Kidney capillary endothelial cell (primary cell): Measurements from ENCODE around the gene MRPL2.

Experiments
- DNase-seq: peaks from one replicate; pipeline ENCODE4 v3.0.0-alpha.2; 2018; ENCODE audit warnings: low spot score

MRPL2 gene

DNA sequence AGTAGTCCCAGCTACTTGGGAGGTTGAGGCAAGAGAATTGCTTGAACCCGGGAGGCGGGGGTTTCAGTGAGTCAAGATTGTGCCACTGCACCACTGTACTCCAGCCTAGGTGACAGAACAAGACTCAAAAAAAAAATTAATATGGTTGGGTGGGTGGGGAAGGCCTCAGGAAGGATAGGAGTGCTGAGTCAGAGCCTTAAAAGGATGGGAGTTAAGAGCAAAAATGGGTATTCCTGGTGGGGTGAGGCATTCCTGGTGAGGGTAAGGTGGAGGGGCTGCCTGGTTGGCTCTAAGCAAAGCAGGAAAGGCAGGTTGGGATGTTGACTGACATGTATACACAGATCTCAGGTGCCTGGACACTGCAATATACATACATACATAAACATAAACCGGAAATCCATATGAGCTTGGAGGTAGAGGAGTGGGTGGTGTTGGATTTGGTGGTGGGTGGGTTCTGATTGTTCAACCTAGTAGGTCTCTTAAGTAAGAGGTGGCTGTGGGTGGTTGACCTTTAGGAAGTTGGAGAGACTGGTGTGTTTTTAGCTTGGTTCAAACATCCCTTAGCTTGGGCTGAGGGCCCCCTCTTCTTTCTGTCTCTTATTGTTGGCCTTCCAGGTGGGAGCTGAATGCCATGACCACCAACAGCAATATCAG, 39.1 kb downstream of the MRPL2 start:
- DNase-seq, result no peak

DNA sequence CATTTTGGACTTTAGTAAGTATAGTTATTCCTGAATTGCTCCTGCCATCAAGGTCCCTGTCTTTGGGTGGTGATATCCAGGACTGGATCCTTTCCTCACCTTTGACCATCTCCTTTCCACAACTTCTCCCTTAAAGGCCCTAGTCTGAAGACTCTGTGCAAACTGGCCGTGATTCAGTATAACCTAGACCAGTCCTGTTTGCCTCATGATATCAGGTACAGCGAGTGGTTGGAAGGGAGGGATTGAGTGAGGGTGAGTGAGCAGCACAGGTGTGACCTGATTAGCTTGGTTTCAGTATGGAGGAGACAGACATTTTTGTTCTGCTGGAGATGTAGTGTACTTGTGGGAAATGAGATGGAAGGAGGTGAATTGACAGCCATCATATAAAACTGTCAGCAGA, 40.1 kb downstream of the MRPL2 start:
- no peak for DNase-seq

DNA sequence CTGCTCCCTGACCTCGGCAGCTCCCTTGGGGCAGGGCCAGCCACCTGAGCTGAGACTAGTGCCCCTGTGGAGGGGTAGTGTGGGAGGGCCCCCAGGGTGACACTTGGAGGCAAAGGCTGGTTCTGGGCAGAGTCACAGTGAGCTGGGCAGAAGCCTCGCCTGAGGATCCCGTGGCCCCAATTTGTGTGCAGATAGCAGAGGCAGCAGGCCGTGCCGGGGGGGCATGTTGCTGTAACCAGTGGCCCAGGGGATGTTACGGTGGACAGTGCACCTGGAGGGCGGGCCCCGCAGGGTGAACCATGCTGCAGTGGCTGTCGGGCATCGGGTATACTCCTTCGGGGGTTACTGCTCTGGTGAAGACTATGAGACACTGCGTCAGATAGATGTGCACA, 42.3 kb downstream of the MRPL2 start:
- DNase-seq, result no peak

DNA sequence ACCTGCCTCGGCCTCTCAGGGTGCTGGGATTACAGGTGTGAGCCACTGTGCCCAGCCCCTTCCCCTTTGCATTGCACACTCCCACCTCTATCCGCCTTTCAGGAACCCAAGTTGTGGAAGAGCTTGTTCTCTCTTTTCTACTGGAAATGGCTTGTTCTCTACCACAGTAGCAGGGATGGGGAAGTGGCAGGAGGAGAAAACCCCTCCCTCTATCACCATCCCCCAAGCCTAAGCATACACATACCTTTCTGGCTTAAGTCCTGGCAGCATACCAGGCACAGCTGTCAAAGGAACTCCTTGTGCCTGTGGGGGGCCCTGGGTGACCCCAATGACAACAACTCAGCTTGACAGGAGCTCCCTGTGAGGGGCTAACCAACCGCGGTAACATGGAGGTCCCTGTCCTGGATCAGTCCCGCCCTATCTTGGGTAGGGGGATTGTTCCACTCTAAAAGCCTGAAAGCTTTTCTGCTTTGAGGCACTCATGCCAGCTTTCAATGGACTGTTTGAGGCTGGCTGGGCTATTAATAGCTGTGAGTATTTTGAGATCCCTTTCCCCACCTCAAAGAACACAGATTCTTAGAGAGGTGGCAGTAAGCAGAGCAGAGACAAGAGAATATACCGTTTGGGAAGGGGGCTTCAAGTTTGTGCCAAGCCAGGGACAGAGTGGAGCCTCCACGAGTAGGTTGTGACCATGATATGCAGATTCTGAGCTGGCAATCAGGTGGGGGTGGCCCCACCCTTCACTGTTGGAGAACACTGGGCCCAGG, 42.9 kb downstream of the MRPL2 start:
- DNase-seq, result no peak

DNA sequence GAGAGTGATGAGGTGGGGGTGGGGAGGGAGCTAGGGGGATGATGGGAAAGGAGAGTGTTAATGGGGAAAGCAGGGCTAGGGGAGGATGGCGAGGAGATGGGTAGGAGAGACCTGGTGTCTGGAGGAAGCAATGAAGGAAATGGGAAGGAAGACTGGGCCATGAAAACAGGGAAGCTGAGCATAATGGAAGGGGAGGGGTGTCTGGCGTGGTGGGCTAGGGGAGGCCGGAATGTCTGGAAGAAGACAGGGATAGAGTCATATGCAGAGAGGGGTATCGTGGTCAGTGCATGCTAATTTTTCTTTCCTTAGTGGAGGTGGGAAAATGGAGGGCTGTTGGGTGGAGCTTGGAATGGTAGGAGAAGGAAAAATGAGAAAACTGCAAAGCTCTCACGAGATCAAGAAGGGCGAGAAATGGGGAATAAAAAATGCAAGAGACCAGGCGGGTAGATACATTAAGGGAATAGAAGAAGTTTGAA, 44.8 kb downstream of the MRPL2 start:
- peak; percentile 42 for DNase-seq

DNA sequence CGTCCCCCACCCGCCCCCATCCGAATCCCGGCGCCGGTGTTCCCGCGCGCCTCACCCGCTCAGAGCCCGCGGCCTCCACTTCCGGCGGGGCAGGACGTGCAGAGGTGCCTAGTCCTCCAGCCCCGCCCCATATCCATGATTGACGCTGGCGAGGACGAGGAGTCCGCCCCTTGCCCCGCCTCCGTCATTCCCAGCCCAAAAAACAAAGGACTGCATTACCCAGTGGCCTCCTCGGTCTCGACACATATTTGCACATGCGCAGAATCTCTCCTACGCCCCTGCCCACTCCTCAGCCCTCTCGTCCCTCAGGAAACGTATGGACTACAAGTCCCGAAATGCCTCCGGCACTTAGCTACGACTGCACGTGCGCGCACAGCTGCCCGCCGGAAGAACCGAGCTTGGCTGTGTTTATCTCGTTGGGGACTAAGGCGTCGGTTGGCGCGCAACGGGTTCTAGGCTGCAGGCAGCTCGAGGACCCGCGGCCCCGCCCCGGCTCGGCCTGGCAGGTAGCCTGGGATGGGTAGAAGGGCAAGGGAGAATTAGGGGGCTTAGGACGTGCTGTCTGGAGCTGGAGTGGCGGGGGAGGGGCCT, 45.3 kb downstream of the MRPL2 start, which contains the start of the genes KLHDC3 and MEA1:
TSS of gene KLHDC3 (plus strand) at position 407 of the 591 bp plus-strand sequence. CDS start 2,944 bp downstream, outside the sequence.
TSS of gene MEA1 (minus strand) at position 104 of the 591 bp plus-strand sequence. CDS start 133 bp downstream, outside the sequence.
- DNase-seq, result peak; percentile 100

DNA sequence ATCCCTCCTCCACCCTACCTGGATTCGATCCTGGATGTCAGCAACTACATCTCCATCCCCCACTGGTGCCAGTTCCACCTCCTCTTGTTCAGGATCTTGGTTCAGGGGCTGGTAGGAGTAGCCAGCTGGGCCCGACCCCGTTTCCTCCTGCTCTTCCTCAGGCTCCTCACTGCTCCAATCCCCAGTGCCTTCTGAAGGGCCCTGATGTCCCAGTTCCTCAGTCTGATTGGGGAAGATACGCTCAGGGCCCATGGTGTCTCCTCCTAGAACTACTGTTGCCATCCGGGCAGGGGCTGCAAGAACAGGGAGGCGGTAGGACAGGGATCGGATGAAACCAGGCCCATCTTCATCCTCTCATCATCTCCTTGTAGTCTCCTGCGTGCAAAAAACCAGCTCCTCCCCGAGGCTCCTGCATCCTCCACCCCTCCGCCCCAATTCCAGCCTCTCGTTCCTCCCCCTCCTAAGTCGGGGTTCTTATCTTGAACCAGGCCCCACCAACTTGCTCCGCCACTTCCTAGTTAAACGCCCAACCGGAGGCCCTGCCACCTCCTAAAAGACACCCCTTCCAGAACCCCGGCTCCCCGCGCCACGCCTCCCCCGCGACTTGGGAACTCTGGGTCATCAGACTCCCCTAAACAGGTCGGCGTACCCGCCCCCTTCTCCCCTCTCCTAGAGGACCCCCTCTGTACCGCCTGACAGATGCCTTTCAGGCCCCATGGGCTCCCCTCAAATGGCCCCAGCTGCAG, 46.0 kb downstream of the MRPL2 start:
- DNase-seq, result no peak

DNA sequence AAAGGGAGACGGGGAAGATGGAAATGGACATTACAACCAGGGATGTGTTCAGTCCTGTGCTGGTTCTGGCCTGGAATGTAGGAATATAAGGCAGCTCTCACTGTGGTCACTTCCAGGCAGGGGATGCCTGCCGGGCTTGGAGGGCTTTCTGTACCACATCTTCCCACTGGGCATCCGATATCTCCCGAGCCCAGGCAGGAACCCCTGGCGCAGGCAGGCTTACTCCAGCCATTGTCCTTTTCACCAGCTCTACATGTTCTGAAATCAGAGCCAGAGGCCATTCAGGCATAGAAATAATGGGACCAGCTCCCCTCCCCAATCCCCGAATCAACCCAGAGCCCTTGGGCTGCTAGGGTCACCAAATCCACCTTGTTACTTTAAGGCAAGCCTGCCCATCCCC, 46.9 kb downstream of the MRPL2 start:
- no peak for DNase-seq

DNA sequence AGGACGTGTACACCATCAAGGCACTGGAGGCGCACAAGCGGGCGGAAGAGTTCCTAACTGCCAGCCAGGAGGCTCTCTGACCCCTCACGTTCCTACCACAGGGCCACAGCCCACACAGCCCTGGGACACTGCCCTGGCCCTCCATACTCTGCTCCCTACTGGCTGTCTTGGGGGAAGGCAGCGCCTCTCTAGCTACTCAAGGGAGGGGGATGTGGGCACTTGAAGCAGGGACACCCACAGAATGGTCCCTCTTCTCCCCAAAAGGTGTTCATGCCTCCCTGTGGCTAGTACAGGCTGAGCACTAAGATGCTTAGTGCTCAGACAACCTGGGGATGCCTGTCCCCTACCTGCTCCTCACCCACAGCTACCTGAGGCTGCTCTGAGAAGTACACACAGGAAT, 48.0 kb downstream of the MRPL2 start:
- DNase-seq, result no peak

DNA sequence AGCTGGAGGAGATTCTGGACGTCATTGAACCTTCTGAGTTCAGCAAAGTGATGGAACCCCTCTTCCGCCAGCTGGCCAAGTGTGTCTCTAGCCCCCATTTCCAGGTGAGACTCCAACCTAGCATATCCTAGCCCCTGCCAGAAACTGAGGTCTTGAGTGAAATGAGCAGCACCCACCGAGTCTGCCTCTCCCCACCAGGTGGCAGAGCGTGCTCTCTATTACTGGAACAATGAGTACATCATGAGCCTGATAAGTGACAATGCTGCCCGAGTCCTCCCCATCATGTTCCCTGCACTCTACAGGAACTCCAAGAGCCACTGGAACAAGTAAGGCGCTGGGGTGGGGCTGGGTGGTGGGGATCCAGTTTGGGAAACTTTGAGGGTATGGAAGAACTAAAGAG, 50.1 kb downstream of the MRPL2 start:
- peak; percentile 39 for DNase-seq

DNA sequence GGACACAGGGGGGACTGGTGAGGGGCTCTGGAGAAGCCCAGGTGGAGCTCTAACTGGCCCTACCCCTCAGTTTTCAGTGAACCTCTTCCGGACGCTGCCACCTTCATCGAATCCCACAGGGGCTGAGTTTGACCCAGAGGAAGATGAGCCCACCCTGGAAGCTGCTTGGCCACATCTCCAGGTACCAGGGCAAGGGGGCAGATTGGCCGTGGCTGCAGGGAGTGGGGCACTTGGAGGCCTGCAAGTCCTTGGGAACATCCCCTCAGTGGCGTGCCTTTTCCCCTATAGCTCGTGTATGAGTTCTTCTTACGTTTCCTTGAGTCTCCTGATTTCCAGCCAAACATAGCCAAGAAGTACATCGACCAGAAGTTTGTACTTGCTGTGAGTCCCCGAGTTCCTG, 52.1 kb downstream of the MRPL2 start:
- no peak for DNase-seq

DNA sequence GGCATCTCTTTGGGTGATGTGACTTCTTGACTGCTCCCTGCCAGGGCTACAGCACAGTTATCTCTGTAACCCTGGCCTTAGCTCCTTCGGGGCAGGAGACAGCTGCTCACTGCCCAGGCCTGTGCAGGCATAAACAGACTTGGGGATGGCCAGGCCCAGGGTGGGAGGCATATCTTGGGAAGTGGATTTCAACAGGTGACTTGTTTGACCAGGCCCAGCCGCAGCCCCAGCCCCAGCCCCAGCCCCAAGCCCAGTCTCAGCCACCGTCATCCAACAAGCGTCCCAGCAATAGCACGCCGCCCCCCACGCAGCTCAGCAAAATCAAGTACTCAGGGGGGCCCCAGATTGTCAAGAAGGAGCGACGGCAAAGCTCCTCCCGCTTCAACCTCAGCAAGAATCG, 53.0 kb downstream of the MRPL2 start:
- DNase-seq, result no peak

DNA sequence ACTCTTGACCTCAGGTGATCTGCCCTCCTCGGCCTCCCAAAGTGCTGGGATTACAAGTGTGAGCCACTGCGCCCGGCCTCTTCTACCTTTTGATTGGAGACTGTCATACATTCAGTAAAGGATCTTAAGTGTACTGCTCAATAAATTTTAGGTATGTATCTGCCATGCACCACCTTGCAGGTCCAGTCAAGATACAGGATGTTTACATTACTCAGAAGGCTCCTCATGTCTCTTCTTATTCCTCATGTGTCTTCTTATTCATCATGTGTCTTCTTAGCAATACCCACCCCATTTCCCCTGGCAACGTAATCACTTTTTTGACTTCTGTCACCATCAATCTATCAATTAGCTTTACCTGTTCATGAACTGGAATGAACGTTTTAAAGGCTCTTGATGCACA, 53.4 kb downstream of the MRPL2 start:
- no peak for DNase-seq
